Heart right ventricle (tissue), 16 donors: ENCODE results near the gene COA1. TPM values are rescaled to one million over a fixed set of nuclear protein-coding genes. Genes with fewer than 3 reads are reported as not detected.

Source experiments
- ATAC-seq, 8 donors: fragments of 200-7000 bp; cut with Tn5 transposase; one replicate each; pipeline ENCODE4 v1.9.1; 2020; ENCODE audit warnings: mild to moderate bottlenecking in 8 of 8, moderate library complexity in 8 of 8, moderate number of reproducible peaks in 1 of 8
- DNase-seq, 2 donors: peaks; one replicate each; pipeline ENCODE4 v3.0.0-alpha.2; 2020
- H3K27ac ChIP-seq, 10 donors: fragments of 200-600 bp; sonication (generic) in 2 of 10; one replicate each; pipeline versions ENCODE4 v1.5.0 to v1.8.0; 2020 to 2022; ENCODE audit warnings: mild to moderate bottlenecking in 3 of 10
- H3K27me3 ChIP-seq, 7 donors: fragments of 200-600 bp; one replicate each; pipeline ENCODE4 v1.8.0; 2021 to 2022; ENCODE audit warnings: mild to moderate bottlenecking in 2 of 7
- H3K36me3 ChIP-seq, 9 donors: fragments of 200-600 bp; sonication (generic) in 1 of 9; one replicate each; pipeline versions ENCODE4 v1.5.0 to v1.8.0; 2020 to 2022; ENCODE audit warnings: mild to moderate bottlenecking in 2 of 9
- H3K4me1 ChIP-seq, 9 donors: fragments of 200-600 bp; sonication (generic) in 1 of 9; one replicate each; pipeline versions ENCODE4 v1.5.0 to v1.8.0; 2020 to 2022; ENCODE audit warnings: mild to moderate bottlenecking in 4 of 9
- H3K4me3 ChIP-seq, 10 donors: fragments of 200-600 bp; sonication (generic) in 2 of 10; one replicate each; pipeline versions ENCODE4 v1.5.0 to v1.8.0; 2020 to 2022; ENCODE audit warnings: mild to moderate bottlenecking in 7 of 10, moderate library complexity in 2 of 10
- H3K9me3 ChIP-seq, 11 donors: fragments of 200-600 bp in 10 of 11; sonication (generic) in 2 of 11; one replicate each; pipeline versions ENCODE4 v1.5.0 to v1.8.0; 2013 to 2022; ENCODE audit warnings: mild to moderate bottlenecking in 2 of 11, control low read depth in 1 of 11, moderate library complexity in 1 of 11
- CTCF ChIP-seq, 9 donors: fragments of 200-600 bp; sonication (generic) in 2 of 9; IDR thresholded peaks; one replicate each; pipeline versions ENCODE4 v1.5.0 to v1.8.0; 2021 to 2022; ENCODE audit warnings: antibody characterized with exemption in 9 of 9, mild to moderate bottlenecking in 5 of 9, moderate library complexity in 1 of 9
- WGBS, 2 donors: extraction: QIAGEN DNeasy Blood & Tissue Kit; methylation state at CpG; one replicate each; pipeline ENCODE4 v1.1.7; 2013; ENCODE audit warnings: inconsistent platforms in 1 of 2; 5-methylcytosine and 5-hydroxymethylcytosine counted together
- intact Hi-C, 10 donors: fragments of 100-400 bp; cut with DNase I; formaldehyde crosslinking; loops; one replicate each; pipeline versions ENCODE4 v1.11.1 to v1.14.2; 2022
- polyA plus RNA-seq, 2 donors: library from polyadenylated mRNA; stranded (reverse); fragments of 200-250 nt; gene quantifications; one replicate each; pipeline ENCODE4 v1.2.3, GENCODE V29; 2013
- total RNA-seq, 10 donors: library from RNA; stranded (reverse); fragmentation: NEBNext Ultra II Directional in 3 of 10; extraction: Animal tissue kit (Norgen Biotek cat#: 25700) in 3 of 10; gene quantifications; one replicate each; pipeline versions ENCODE4 v1.2.1 to v1.2.4, GENCODE V29; 2021 to 2023
- donor health status: Arrhythmogenic right ventricular cardiomyopathy.
- donor health status: ischemic (EF 13 %, LVEDD 7.1; RV severe dilation, severe dysfunction).
- donor health status: healthy with polysubstance abuse.
- donor health status: DM: no; HTN: yes; CAD: no.
- donor health status: DM: no; HTN: no; CAD: no.
- donor health status: ischemic (EF 25% LVEDD 6.9; RV normal size, moderate dysfunction).
- donor health status: ischemic (EF 25% LVEDD 5.7; RV mildly dilated, moderate dysfunction).
- donor health status: healthy.
- donor health status: DM: yes; HTN: yes; CAD: no.
- donor health status: Ischemic cardiomyopathy.
- donor health status: ischemic (EF 35%, LVEDD 5.7; RV mildly dilated, moderate dysfunction).
- donor health status: nonischemic (EF 11% LVEDD 7.7; RV severe dilation, severe dysfunction).
- donor health status: DM: yes; HTN: yes; CAD: no.
- donor health status: PGD.
- donor health status: ischemic (EF 29% LVEDD 5.4; RV normal size, mild dysfunction).
- donor health status: nonischemic (EF 23%, LVEDD 6.1; RV moderate dilation, normal function).

COA1 gene
- total and polyA plus RNA-seq, 12 donors: 52.1 to 83.3 (median 75.4) TPM

- intact Hi-C loops: no loop called here
- WGBS, 2 donors: 50 to 56% methylated on average over 3 of the region's 3 CpGs
Measured at GRCh38 chr7:43771128-43771527, 41.8 kb upstream of the COA1 start.

DNA sequence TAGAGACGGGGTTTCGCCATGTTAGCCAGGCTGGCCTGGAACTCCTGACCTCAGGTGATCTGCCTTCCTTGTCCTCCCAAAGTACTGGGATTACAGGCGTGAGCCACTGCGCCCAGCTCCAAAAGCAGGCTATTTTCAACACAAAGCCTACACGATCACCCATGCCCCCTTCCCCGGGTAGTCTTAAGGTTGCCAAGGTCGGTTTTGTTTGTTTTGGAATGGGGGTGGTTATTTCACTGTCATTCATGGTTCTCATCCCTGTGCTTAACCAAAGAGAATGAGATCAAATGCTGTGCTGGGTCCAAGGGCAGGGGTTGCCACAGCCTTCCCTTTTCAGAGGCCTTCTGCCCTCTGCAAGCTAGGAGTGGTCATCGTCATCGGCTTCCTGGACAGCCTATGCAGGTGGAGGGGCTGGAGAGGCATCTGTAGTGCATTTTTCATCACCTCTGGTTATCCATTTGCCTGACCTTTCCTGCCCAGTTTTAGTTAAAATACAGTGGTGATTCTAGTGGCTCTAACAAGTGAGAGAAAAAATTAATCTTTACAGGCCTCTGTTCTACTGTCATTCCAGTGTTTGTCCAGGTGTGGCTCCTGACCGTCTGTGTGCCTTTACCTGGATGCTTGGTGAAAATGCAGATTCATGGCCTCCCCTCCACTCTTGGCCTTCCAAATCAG lies 40.6 kb upstream of the COA1 start:
- peaks cover 0 to 31% (median 4%) of the 10 kb centered on the region in 9 donors for H3K36me3 ChIP-seq
- TF ChIP-seq CTCF (IDR thresholded peaks at IDR 0.05): no peak
- no peaks in the 10 kb centered on the region for H3K27me3 ChIP-seq
- H3K4me3 ChIP-seq: no peak overlapping the region
- WGBS, 2 donors: 80 to 86% methylated on average over 10 of the region's 10 CpGs
- ATAC-seq: no peak
- no peak overlapping the region for H3K27ac ChIP-seq
- no peak for DNase-seq
- intact Hi-C loops: no loop called here
- peaks cover 0 to 8% (median 0%) of the 10 kb centered on the region in 11 donors for H3K9me3 ChIP-seq
- H3K4me1 ChIP-seq: peaks cover 0 to 27% (median 0%) of the 10 kb centered on the region in 9 donors

More at GRCh38 chr7:43771128-43771527, 41.8 kb upstream of the COA1 start:
- Histone ChIP-seq H3K4me1 (peaks cover 0 to 21% (median 0%) of the 10 kb centered on the region in 9 donors), H3K27ac (no peak overlapping the region), H3K9me3 (peaks cover 0 to 13% (median 0%) of the 10 kb centered on the region in 11 donors), H3K4me3 (no peak overlapping the region), H3K27me3 (no peaks in the 10 kb centered on the region), H3K36me3 (peaks cover 0 to 31% (median 4%) of the 10 kb centered on the region in 9 donors)
- ATAC-seq: no peak
- no peak for DNase-seq
- TF ChIP-seq CTCF (IDR thresholded peaks at IDR 0.05): no peak

DNA sequence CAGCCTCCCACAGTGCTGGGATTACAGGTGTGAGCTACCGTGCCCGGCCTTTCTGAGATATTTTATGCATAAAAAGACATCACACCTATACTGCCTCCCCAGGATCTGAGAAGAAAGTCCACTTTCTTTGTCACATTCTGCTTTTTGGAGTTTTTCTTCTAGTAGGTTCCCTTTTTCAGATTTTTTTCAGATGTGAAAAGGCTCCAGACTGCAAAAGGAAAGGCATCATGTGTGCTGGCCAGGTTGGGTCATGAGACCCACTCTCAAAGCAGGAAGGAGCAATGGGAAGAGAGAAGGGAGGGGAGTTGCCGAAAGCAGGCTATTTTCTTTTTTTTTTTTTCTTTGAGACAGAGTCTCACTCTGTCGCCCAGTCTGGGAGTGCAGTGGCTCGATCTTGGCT lies 40.0 kb upstream of the COA1 start:
- no peak for ATAC-seq
- Histone ChIP-seq H3K27ac (no peak overlapping the region), H3K36me3 (peaks cover 0 to 31% (median 4%) of the 10 kb centered on the region in 9 donors), H3K27me3 (no peaks in the 10 kb centered on the region), H3K9me3 (peaks cover 0 to 3% (median 0%) of the 10 kb centered on the region in 11 donors), H3K4me3 (no peak overlapping the region), H3K4me1 (peaks cover 0 to 33% (median 6%) of the 10 kb centered on the region in 9 donors)
- WGBS, 2 donors: 90 to 92% methylated on average over 5 of the region's 5 CpGs
- DNase-seq: no peak
- intact Hi-C loops: no loop called here
- TF ChIP-seq CTCF (IDR thresholded peaks at IDR 0.05): no peak

GRCh38 chr7:43768887-43769272 lies 39.6 kb upstream of the COA1 start:
- H3K4me1 ChIP-seq: peaks cover 0 to 38% (median 7%) of the 10 kb centered on the region in 9 donors
- intact Hi-C loops: no loop called here
- H3K27ac ChIP-seq: no peak overlapping the region
- TF ChIP-seq CTCF (IDR thresholded peaks at IDR 0.05): no peak
- ATAC-seq: no peak
- 92 to 95% methylated on average over 4 of the region's 4 CpGs for WGBS, 2 donors
- H3K27me3 ChIP-seq: no peaks in the 10 kb centered on the region
- no peak overlapping the region for H3K4me3 ChIP-seq
- peaks cover 0 to 2% (median 0%) of the 10 kb centered on the region in 11 donors for H3K9me3 ChIP-seq
- DNase-seq: no peak
- H3K36me3 ChIP-seq: peaks cover 0 to 31% (median 4%) of the 10 kb centered on the region in 9 donors
